BLaER1 treated with 17β-estradiol and CSF1 and Interleukin-3, amounts not matched to agents 10 nM and 100 nM (cell line): ENCODE measurements around the gene MICAL3.
A peak's percentile ranks its signal among the peaks of the same experiment; 100 is the strongest.
"Not testable (repeated sequence)": the region's sequence is repeated elsewhere in the genome, so short reads cannot be mapped to it uniquely, and the experiment has no call there.

Experiments used
- H3K27ac ChIP-seq, 11 experiments: shearing (Covaris generic); formaldehyde crosslinking; 2 replicates each; pipeline ENCODE4 v1.8.1; 2022
- H3K27me3 ChIP-seq, 11 experiments: shearing (Covaris generic); formaldehyde crosslinking; 2 replicates each; pipeline ENCODE4 v1.8.1; 2022
- H3K36me3 ChIP-seq, 11 experiments: shearing (Covaris generic); formaldehyde crosslinking; 2 replicates each; pipeline ENCODE4 v1.8.1; 2022
- H3K4me1 ChIP-seq, 10 experiments: shearing (Covaris generic); formaldehyde crosslinking; 2 replicates each; pipeline ENCODE4 v1.8.1; 2022
- H3K4me2 ChIP-seq, 11 experiments: shearing (Covaris generic); formaldehyde crosslinking; 2 replicates each; pipeline ENCODE4 v1.8.1; 2022
- H3K4me3 ChIP-seq, 10 experiments: shearing (Covaris generic); formaldehyde crosslinking; 2 replicates each; pipeline ENCODE4 v1.8.1; 2022
- H3K9ac ChIP-seq, 11 experiments: shearing (Covaris generic); formaldehyde crosslinking; 2 replicates each; pipeline ENCODE4 v1.8.1; 2022
- H3K9me3 ChIP-seq, 11 experiments: shearing (Covaris generic); formaldehyde crosslinking; replicated peaks in 1 of 11; 2 replicates each; pipeline ENCODE4 v1.8.1; 2022
- H4K20me1 ChIP-seq, 11 experiments: shearing (Covaris generic); formaldehyde crosslinking; 2 replicates each; pipeline ENCODE4 v1.8.1; 2022
- Cebpa-rat ChIP-seq, 11 experiments: shearing (Covaris generic); IDR thresholded peaks; 2 replicates each; pipeline ENCODE4 v1.8.1; 2022

MICAL3 gene

GRCh38 chr22:18044548-18045271 is 20.3 kb upstream of the MICAL3 start:
- no peak for TF ChIP-seq Cebpa-rat (IDR thresholded peaks at IDR 0.05)
- Histone ChIP-seq H3K4me2 (peak overlapping the region in 2 of 11 experiments; percentile 0 to 10; a peak in 1 of 22 replicates), H3K27ac (no peak overlapping the region)

GRCh38 chr22:18042685-18043084 is 18.3 kb upstream of the MICAL3 start:
- H3K27ac ChIP-seq = no peak overlapping the region
- H3K9me3 ChIP-seq = peaks cover 6 to 20% (median 10%) of the 10 kb centered on the region in 11 experiments; a peak in 17 of 22 replicates
- 0 out of 20 replicates have a peak, but pooled peaks cover 0 to 6% (median 0%) of the 10 kb centered on the region in 10 experiments for H3K4me1 ChIP-seq
- no peaks in the 10 kb centered on the region for H3K27me3 ChIP-seq
- no peak overlapping the region for H3K4me2 ChIP-seq
- H3K36me3 ChIP-seq = no peaks in the 10 kb centered on the region
- no peak overlapping the region for H3K4me3 ChIP-seq
- no peak overlapping the region for H3K9ac ChIP-seq
- TF ChIP-seq Cebpa-rat (IDR thresholded peaks at IDR 0.05) = no peak
- no peaks in the 10 kb centered on the region for H4K20me1 ChIP-seq

More at GRCh38 chr22:18044548-18045271, 20.3 kb upstream of the MICAL3 start:
- H3K9ac ChIP-seq = no peak overlapping the region
- no peaks in the 10 kb centered on the region for H3K36me3 ChIP-seq
- no peaks in the 10 kb centered on the region for H4K20me1 ChIP-seq
- 0 out of 20 replicates have a peak, but pooled peaks cover 0 to 6% (median 0%) of the 10 kb centered on the region in 10 experiments for H3K4me1 ChIP-seq
- peaks cover 6 to 20% (median 10%) of the 10 kb centered on the region in 11 experiments; a peak in 17 of 22 replicates for H3K9me3 ChIP-seq
- no peaks in the 10 kb centered on the region for H3K27me3 ChIP-seq
- H3K4me3 ChIP-seq = no peak overlapping the region

GRCh38 chr22:18040898-18041297 is 16.5 kb upstream of the MICAL3 start:
- not testable (repeated sequence) for H3K4me3 ChIP-seq, H3K36me3 ChIP-seq, H3K9ac ChIP-seq, H3K27ac ChIP-seq, H4K20me1 ChIP-seq, H3K4me1 ChIP-seq, H3K4me2 ChIP-seq, H3K27me3 ChIP-seq
- peaks cover 6 to 20% (median 10%) of the 10 kb centered on the region in 11 experiments; a peak in 17 of 22 replicates for H3K9me3 ChIP-seq

- Histone ChIP-seq H4K20me1 (no peaks in the 10 kb centered on the region), H3K4me2 (no peak overlapping the region)
Observed at GRCh38 chr22:18035751-18036150, 11.4 kb upstream of the MICAL3 start.

GRCh38 chr22:18034076-18034475 is 9.7 kb upstream of the MICAL3 start:
- no peak for TF ChIP-seq Cebpa-rat (IDR thresholded peaks at IDR 0.05)
- no peak overlapping the region for H3K9ac ChIP-seq
- H4K20me1 ChIP-seq = no peaks in the 10 kb centered on the region
- no peaks in the 10 kb centered on the region for H3K36me3 ChIP-seq
- H3K4me1 ChIP-seq = peaks cover 8 to 14% (median 10%) of the 10 kb centered on the region in 10 experiments; a peak in 16 of 20 replicates
- H3K4me2 ChIP-seq = no peak overlapping the region
- H3K27ac ChIP-seq = no peak overlapping the region
- H3K9me3 ChIP-seq = no peaks in the 10 kb centered on the region
- H3K27me3 ChIP-seq = no peaks in the 10 kb centered on the region
- no peak overlapping the region for H3K4me3 ChIP-seq

More at GRCh38 chr22:18035751-18036150, 11.4 kb upstream of the MICAL3 start:
- no peak overlapping the region for H3K27ac ChIP-seq
- H3K4me1 ChIP-seq = peaks cover 8 to 14% (median 10%) of the 10 kb centered on the region in 10 experiments; a peak in 16 of 20 replicates
- 0 out of 22 replicates have a peak, but pooled peaks cover 0 to 4% (median 0%) of the 10 kb centered on the region in 11 experiments for H3K9me3 ChIP-seq
- no peaks in the 10 kb centered on the region for H3K27me3 ChIP-seq
- TF ChIP-seq Cebpa-rat (IDR thresholded peaks at IDR 0.05) = no peak
- H3K4me3 ChIP-seq = no peak overlapping the region
- no peaks in the 10 kb centered on the region for H3K36me3 ChIP-seq
- no peak overlapping the region for H3K9ac ChIP-seq

- Histone ChIP-seq H3K27me3 (no peaks in the 10 kb centered on the region), H3K9me3 (no peaks in the 10 kb centered on the region), H3K4me2 (no peak overlapping the region)
Observed at GRCh38 chr22:18033204-18033998, 9.0 kb upstream of the MICAL3 start.

GRCh38 chr22:18032455-18033101 is 8.2 kb upstream of the MICAL3 start:
- Histone ChIP-seq H3K9ac (no peak overlapping the region), H3K4me2 (peak overlapping the region in 8 of 11 experiments; percentile 19 to 60 (median 36); a peak in 9 of 22 replicates), H3K9me3 (no peaks in the 10 kb centered on the region), H3K36me3 (no peaks in the 10 kb centered on the region), H3K4me1 (peaks cover 8 to 14% (median 10%) of the 10 kb centered on the region in 10 experiments; a peak in 16 of 20 replicates), H3K27me3 (no peaks in the 10 kb centered on the region), H4K20me1 (no peaks in the 10 kb centered on the region), H3K4me3 (no peak overlapping the region), H3K27ac (no peak overlapping the region)
- no peak for TF ChIP-seq Cebpa-rat (IDR thresholded peaks at IDR 0.05)

More at GRCh38 chr22:18033204-18033998, 9.0 kb upstream of the MICAL3 start:
- Histone ChIP-seq H3K4me3 (no peak overlapping the region), H4K20me1 (no peaks in the 10 kb centered on the region), H3K27ac (no peak overlapping the region), H3K9ac (no peak overlapping the region), H3K4me1 (peaks cover 8 to 14% (median 10%) of the 10 kb centered on the region in 10 experiments; a peak in 16 of 20 replicates), H3K36me3 (no peaks in the 10 kb centered on the region)
- TF ChIP-seq Cebpa-rat (IDR thresholded peaks at IDR 0.05) = no peak

- Histone ChIP-seq H3K27me3 (no peaks in the 10 kb centered on the region), H3K9me3 (no peaks in the 10 kb centered on the region), H3K4me2 (peak overlapping the region; percentile 19 to 60 (median 33); a peak in 16 of 22 replicates), H4K20me1 (no peaks in the 10 kb centered on the region), H3K9ac (no peak overlapping the region), H3K4me3 (no peak overlapping the region), H3K4me1 (peaks cover 8 to 14% (median 10%) of the 10 kb centered on the region in 10 experiments; a peak in 16 of 20 replicates), H3K36me3 (no peaks in the 10 kb centered on the region), H3K27ac (no peak overlapping the region)
- 0 out of 22 replicates have a peak, but pooled peaks of 1 of the 11 experiments have one; percentile 34 for TF ChIP-seq Cebpa-rat (IDR thresholded peaks at IDR 0.05)
Observed at GRCh38 chr22:18031695-18032454, 7.5 kb upstream of the MICAL3 start.
